Esophagus squamous epithelium (tissue), 4 donors: ENCODE measurements around the gene RIOK1.
"Not testable (repeated sequence)": the region's sequence is repeated elsewhere in the genome, so short reads cannot be mapped to it uniquely, and the experiment has no call there.

Experiments
- CTCF ChIP-seq, 6 experiments: fragments of 450-650 bp in 4 of 6; fragments of 200-600 bp in 2 of 6; sonication (generic) in 2 of 6; IDR thresholded peaks; one replicate each; pipeline ENCODE4 v1.5.1; 2016 to 2019; ENCODE audit warnings: antibody characterized with exemption in 6 of 6, mild to moderate bottlenecking in 4 of 6, moderate library complexity in 4 of 6
- POLR2A ChIP-seq, 4 donors: fragments of 450-650 bp; IDR thresholded peaks; one replicate each; pipeline ENCODE4 v1.6.1; 2017; ENCODE audit warnings: antibody characterized with exemption in 4 of 4, mild to moderate bottlenecking in 4 of 4, moderate library complexity in 3 of 4

GRCh38 chr6:7347551-7347997, 42.0 kb upstream of the RIOK1 start:
- not testable (repeated sequence) for TF ChIP-seq POLR2A, CTCF (IDR thresholded peaks at IDR 0.05)
